Loucy (cell line): ENCODE results near the gene SETX.

Source experiments
- EZH2phosphoT487 ChIP-seq: fragments of 200-600 bp; IDR thresholded peaks from 2 replicates; pipeline ENCODE4 v1.6.1; 2018; ENCODE audit warnings: antibody characterized with exemption, mild to moderate bottlenecking, moderate library complexity, borderline replicate concordance
- TF ChIP-seq, protein P1 (sequence below): fragments of 200-600 bp; sonication (generic); conservative IDR thresholded peaks from 2 replicates; pipeline ENCODE4 v1.5.1; 2014; ENCODE audit warnings: mild to moderate bottlenecking, antibody characterized with exemption, low read length

DNA sequence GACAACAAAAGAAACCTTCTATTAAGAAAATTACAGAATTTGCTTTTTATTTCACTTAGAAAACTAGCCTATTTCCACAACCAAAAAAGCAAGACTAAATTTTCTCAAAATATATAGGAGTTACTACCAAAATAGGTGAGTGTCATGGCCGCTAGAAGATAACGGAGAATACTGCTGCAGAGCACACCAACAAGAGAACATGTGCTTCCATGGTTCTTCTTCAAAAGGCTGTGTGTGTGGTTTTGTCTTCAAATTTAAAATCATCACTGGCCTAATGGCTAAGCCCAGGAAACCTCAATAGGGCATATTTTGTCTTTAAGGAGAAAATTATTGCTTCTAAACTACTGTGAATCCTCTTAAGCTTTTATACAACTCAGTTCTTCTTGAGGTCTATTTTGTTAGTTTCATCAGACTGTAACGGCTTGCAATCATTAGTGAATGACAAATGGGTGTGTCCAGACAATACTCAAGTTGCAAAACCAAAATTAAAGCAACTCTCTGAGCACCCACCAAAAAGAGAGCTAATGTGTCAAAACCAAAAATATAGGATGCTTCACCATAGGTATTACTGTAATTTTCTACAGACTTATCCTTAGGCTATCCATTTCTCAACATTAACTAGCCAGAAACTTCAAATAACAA, 3.3 kb downstream of the SETX start:
- TF ChIP-seq, protein P1, sequence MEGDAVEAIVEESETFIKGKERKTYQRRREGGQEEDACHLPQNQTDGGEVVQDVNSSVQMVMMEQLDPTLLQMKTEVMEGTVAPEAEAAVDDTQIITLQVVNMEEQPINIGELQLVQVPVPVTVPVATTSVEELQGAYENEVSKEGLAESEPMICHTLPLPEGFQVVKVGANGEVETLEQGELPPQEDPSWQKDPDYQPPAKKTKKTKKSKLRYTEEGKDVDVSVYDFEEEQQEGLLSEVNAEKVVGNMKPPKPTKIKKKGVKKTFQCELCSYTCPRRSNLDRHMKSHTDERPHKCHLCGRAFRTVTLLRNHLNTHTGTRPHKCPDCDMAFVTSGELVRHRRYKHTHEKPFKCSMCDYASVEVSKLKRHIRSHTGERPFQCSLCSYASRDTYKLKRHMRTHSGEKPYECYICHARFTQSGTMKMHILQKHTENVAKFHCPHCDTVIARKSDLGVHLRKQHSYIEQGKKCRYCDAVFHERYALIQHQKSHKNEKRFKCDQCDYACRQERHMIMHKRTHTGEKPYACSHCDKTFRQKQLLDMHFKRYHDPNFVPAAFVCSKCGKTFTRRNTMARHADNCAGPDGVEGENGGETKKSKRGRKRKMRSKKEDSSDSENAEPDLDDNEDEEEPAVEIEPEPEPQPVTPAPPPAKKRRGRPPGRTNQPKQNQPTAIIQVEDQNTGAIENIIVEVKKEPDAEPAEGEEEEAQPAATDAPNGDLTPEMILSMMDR, result no peak
- TF ChIP-seq EZH2phosphoT487, result no peak
